ENCODE data around the gene ZBTB39.
A peak's percentile ranks its signal among the peaks of the same experiment; 100 is the strongest.
"Not testable (repeated sequence)": the region's sequence is repeated elsewhere in the genome, so short reads cannot be mapped to it uniquely, and the experiment has no call there.

Gene ZBTB39

GRCh38 chr12:57000393-57000792 is 6.0 kb downstream of the ZBTB39 start:
- DNase-seq (ENCODE audit: low read depth) = no peak

- DNase-seq (ENCODE audit: low read depth) = no peak
These were observed 6.9 kb downstream of the ZBTB39 start for GRCh38 chr12:56999456-56999855.

GRCh38 chr12:56998981-56999380 is 7.4 kb downstream of the ZBTB39 start:
- DNase-seq (ENCODE audit: low read depth) = no peak

GRCh38 chr12:56998316-56998715 is 8.0 kb downstream of the ZBTB39 start:
- no peak for DNase-seq (ENCODE audit: low read depth)

- DNase-seq (ENCODE audit: low read depth) = no peak
These were observed 9.4 kb downstream of the ZBTB39 start for GRCh38 chr12:56996793-56997545.

- DNase-seq (ENCODE audit: low read depth) = no peak
These were observed 10.3 kb downstream of the ZBTB39 start for GRCh38 chr12:56995930-56996496.

GRCh38 chr12:56995201-56995929 is 11.0 kb downstream of the ZBTB39 start:
- no peak for DNase-seq (ENCODE audit: low read depth)

GRCh38 chr12:56994231-56994746 is 12.1 kb downstream of the ZBTB39 start:
- DNase-seq (ENCODE audit: low read depth) = no peak

GRCh38 chr12:56993346-56993745 is 13.0 kb downstream of the ZBTB39 start:
- no peak for DNase-seq (ENCODE audit: low read depth)

GRCh38 chr12:56991319-56992246 is 14.8 kb downstream of the ZBTB39 start:
- DNase-seq (ENCODE audit: low read depth) = no peak

- no peak for DNase-seq (ENCODE audit: low read depth)
These were observed 15.6 kb downstream of the ZBTB39 start for GRCh38 chr12:56990648-56991318.

GRCh38 chr12:56989861-56990610 is 16.3 kb downstream of the ZBTB39 start:
- no peak for DNase-seq (ENCODE audit: low read depth)

- no peak for DNase-seq (ENCODE audit: low read depth)
These were observed 18.1 kb downstream of the ZBTB39 start for GRCh38 chr12:56988207-56988739.

GRCh38 chr12:56987551-56988053 is 18.7 kb downstream of the ZBTB39 start:
- peak; percentile 51 for DNase-seq (ENCODE audit: low read depth)

GRCh38 chr12:56987011-56987410 is 19.3 kb downstream of the ZBTB39 start:
- no peak for DNase-seq (ENCODE audit: low read depth)

- not testable (repeated sequence) for DNase-seq (ENCODE audit: low read depth)
These were observed 20.6 kb downstream of the ZBTB39 start for GRCh38 chr12:56985714-56986113.

GRCh38 chr12:56983386-56983785 is 23.0 kb downstream of the ZBTB39 start:
- DNase-seq (ENCODE audit: low read depth) = no peak

- DNase-seq (ENCODE audit: low read depth) = not testable (repeated sequence)
These were observed 23.6 kb downstream of the ZBTB39 start for GRCh38 chr12:56982578-56983236.

GRCh38 chr12:56980941-56981530 is 25.3 kb downstream of the ZBTB39 start:
- no peak for DNase-seq (ENCODE audit: low read depth)

All from stromal cell of bone marrow (primary cell).